B cell (primary cell): ENCODE measurements around the gene LAMC2. TPM values are rescaled to one million over a fixed set of nuclear protein-coding genes. Genes with fewer than 3 reads are reported as not detected.

Experiments used
- ATAC-seq: fragments of 200-7000 bp; cut with Tn5 transposase; one replicate; pipeline ENCODE4 v1.10.0; 2021; ENCODE audit warnings: low read depth, mild to moderate bottlenecking, moderate number of reproducible peaks, moderate library complexity
- CTCF ChIA-PET: fragments of 350-600 bp; sonication (Branson Sonifier 250); formaldehyde crosslinking; loops from one replicate; lab custom pipeline; 2021; ENCODE audit warnings: antibody characterized with exemption, inconsistent platforms; lab: Charles Lee
- POLR2A ChIA-PET: fragments of 350-600 bp; sonication (Branson Sonifier 250); formaldehyde crosslinking; loops from one replicate; lab custom pipeline; 2021; ENCODE audit warnings: antibody characterized with exemption; lab: Charles Lee
- DNase-seq: peaks from one replicate; pipeline ENCODE4 v3.0.0; 2013
- H2AFZ ChIP-seq: 2 replicates; pipeline ENCODE4 v1.6.1; 2012; ENCODE audit warnings: mild to moderate bottlenecking, low read depth, low read length; ENCODE audit not compliant: insufficient read depth, poor library complexity, severe bottlenecking
- H3K27ac ChIP-seq, 2 donors: 1 replicate in 1 of 2; 2 replicates in 1 of 2; pipeline ENCODE4 v1.5.1; 2012 to 2013; ENCODE audit warnings: low read length in 2 of 2, mild to moderate bottlenecking in 2 of 2, moderate library complexity in 1 of 2
- H3K27me3 ChIP-seq, 4 experiments: fragments of 200-600 bp in 1 of 4; sonication (generic) in 1 of 4; replicated peaks in 1 of 4; 1 replicate in 2 of 4; 2 replicates in 2 of 4; pipeline versions ENCODE4 v1.6.1 to v1.7.0; 2013 to 2016; ENCODE audit warnings: low read length in 3 of 4, mild to moderate bottlenecking in 2 of 4, mixed read lengths in 1 of 4, moderate library complexity in 1 of 4; ENCODE audit not compliant: insufficient read depth in 4 of 4, control insufficient read depth in 3 of 4; ENCODE audit errors: control extremely low read depth in 1 of 4
- H3K36me3 ChIP-seq, 2 experiments: replicated peaks in 1 of 2; 1 replicate in 1 of 2; 2 replicates in 1 of 2; pipeline versions ENCODE4 v1.6.1 to v1.7.1; 2013; ENCODE audit warnings: low read length in 1 of 2; ENCODE audit not compliant: insufficient read depth in 2 of 2, control insufficient read depth in 1 of 2; ENCODE audit errors: control extremely low read depth in 1 of 2, extremely low read depth in 1 of 2
- H3K4me1 ChIP-seq, 2 donors: fragments of 200-600 bp in 1 of 2; sonication (generic) in 1 of 2; 1 replicate in 1 of 2; 2 replicates in 1 of 2; pipeline versions ENCODE4 v1.5.1 to v1.6.1; 2013 to 2017; ENCODE audit warnings: low read length in 2 of 2; ENCODE audit not compliant: control insufficient read depth in 2 of 2, insufficient read depth in 2 of 2
- H3K4me2 ChIP-seq: replicated peaks from 2 replicates; pipeline ENCODE3; 2012; ENCODE audit warnings: mild to moderate bottlenecking, low read depth, low read length; ENCODE audit not compliant: poor library complexity, severe bottlenecking
- H3K4me3 ChIP-seq, 5 experiments: fragments of 200-600 bp in 1 of 5; sonication (generic) in 1 of 5; 1 replicate in 3 of 5; 2 replicates in 2 of 5; pipeline versions ENCODE4 v1.5.1 to v1.7.0; 2011 to 2016; ENCODE audit warnings: low read length in 4 of 5, mild to moderate bottlenecking in 4 of 5, low read depth in 2 of 5, control low read depth in 1 of 5, moderate library complexity in 1 of 5; ENCODE audit not compliant: insufficient read depth in 1 of 5; ENCODE audit errors: control extremely low read depth in 1 of 5, extremely low read depth in 1 of 5
- H3K79me2 ChIP-seq: fragments of 200-600 bp; sonication (generic); one replicate; pipeline ENCODE4 v1.6.0; 2016; ENCODE audit warnings: low read length; ENCODE audit not compliant: control insufficient read depth, insufficient read depth
- H3K9ac ChIP-seq: fragments of 200-600 bp; sonication (generic); 2 replicates; pipeline ENCODE4 v1.6.1; 2017; ENCODE audit warnings: mild to moderate bottlenecking, low read length, moderate library complexity
- H3K9me3 ChIP-seq, 3 donors: one replicate each; pipeline versions ENCODE4 v1.6.1 to v1.7.1; 2013; ENCODE audit warnings: low read length in 2 of 3; ENCODE audit not compliant: control insufficient read depth in 2 of 3, insufficient read depth in 1 of 3; ENCODE audit errors: control extremely low read depth in 1 of 3
- H4K20me1 ChIP-seq: 2 replicates; pipeline ENCODE4 v1.6.0; 2012; ENCODE audit warnings: mild to moderate bottlenecking, low read length; ENCODE audit not compliant: insufficient read depth, control insufficient read depth, poor library complexity, severe bottlenecking
- H3K27ac Mint-ChIP-seq: one replicate; pipeline ENCODE4 v1.8.0; 2021; ENCODE audit warnings: mixed read lengths
- H3K27me3 Mint-ChIP-seq: one replicate; pipeline ENCODE4 v1.8.0; 2021; ENCODE audit warnings: mixed read lengths
- H3K4me1 Mint-ChIP-seq: one replicate; pipeline ENCODE4 v1.8.0; 2021; ENCODE audit warnings: mixed read lengths
- H3K4me3 Mint-ChIP-seq: one replicate; pipeline ENCODE4 v1.8.0; 2021; ENCODE audit warnings: mixed read lengths
- H3K9me3 Mint-ChIP-seq: one replicate; pipeline ENCODE4 v1.8.0; 2022; ENCODE audit warnings: mixed read lengths; ENCODE audit not compliant: insufficient read depth
- EZH2 ChIP-seq: IDR thresholded peaks from 2 replicates; pipeline ENCODE4 v1.6.1; 2012; ENCODE audit warnings: borderline replicate concordance, low read depth, mild to moderate bottlenecking, moderate library complexity, low read length; ENCODE audit not compliant: insufficient read depth, poor library complexity, severe bottlenecking
- WGBS: methylation state at CpG from one replicate; pipeline ENCODE4 v1.1.5; 2013; ENCODE audit warnings: missing lambda C conversion rate; ENCODE audit not compliant: insufficient coverage; 5-methylcytosine and 5-hydroxymethylcytosine counted together
- intact Hi-C: fragments of 100-400 bp; cut with micrococcal nuclease; formaldehyde crosslinking; loops from one replicate; pipeline ENCODE4 v1.10.0; 2022
- polyA plus RNA-seq: library from polyadenylated mRNA; depleted of rRNA; stranded (reverse); fragments of >200 nt; gene quantifications from 2 replicates; pipeline ENCODE4 v1.2.3, GENCODE V29; 2012
- total RNA-seq, 2 donors: library from RNA; stranded (reverse); fragments of 120-200 nt in 1 of 2; gene quantifications; 1 replicate in 1 of 2; 2 replicates in 1 of 2; pipeline versions ENCODE4 v1.2.3 to v1.2.4, GENCODE V29; 2013 to 2022
- TF ChIP-seq, protein P1 (sequence below): fragments of 200-600 bp; IDR thresholded peaks from one replicate; pipeline ENCODE4 v1.8.0; 2022; ENCODE audit warnings: antibody characterized with exemption, mild to moderate bottlenecking

LAMC2 gene
- total and polyA plus RNA-seq, 2 donors (not counting 1 experiment from before 2014, with no cell fraction given) = not detected

DNA sequence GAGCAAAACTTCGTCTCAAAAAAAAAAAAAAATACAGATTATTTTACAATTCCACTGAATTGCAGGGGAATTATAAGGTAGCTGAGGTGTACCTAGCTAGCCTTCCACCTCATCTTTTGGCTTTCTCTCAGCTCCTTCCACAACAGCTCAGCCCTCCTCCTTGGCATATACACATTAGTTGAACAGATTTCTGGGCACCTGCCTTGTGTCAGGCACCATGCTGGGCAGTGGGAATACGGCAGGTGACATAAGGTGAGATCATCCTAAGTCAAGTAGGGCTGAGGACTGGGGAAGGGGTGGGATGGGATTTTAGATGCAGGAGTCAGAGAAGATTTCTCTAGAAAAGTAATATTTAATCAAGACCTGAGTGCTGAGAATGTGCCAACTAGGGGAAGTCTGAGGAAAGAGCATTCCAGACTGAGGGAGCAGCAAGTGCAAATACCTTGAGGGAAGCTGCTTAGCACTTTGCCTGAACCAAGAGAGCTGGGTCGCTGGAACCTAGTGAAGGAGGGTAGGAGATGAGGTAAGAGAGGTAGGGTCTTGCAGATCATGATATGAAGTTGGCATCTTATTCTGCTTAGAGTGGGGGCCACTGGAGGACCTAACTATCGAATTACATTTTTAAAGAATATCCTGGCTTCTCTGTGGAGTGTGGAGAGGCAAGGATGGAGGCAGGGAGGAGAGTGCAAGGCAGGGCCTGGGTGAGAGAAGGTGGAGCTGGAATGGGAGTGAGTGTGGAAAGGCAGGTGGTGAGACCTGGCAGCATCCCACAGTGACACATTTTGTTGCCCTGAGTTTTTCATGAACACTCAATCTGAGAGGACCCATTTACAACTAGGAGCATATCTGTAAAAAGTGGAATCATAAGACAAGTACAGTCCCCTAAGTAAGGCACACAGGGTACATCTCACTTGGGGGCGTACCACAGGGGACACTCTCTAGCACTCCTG lies 28.2 kb downstream of the LAMC2 start:
- no peaks in the 10 kb centered on the region for H4K20me1 ChIP-seq
- H3K4me1 ChIP-seq = peaks cover 0 to 4% of the 10 kb centered on the region in 2 donors
- Mint-ChIP-seq H3K27me3 (peaks cover 44% of the 10 kb centered on the region), H3K9me3 (no peaks in the 10 kb centered on the region), H3K27ac (no peak overlapping the region), H3K4me3 (no peak overlapping the region), H3K4me1 (peaks cover under 1% of the 10 kb centered on the region)
- POLR2A ChIA-PET = no interaction called here
- H3K4me3 ChIP-seq = no peak overlapping the region
- H3K27ac ChIP-seq = no peak overlapping the region
- no peak overlapping the region for H2AFZ ChIP-seq
- H3K9me3 ChIP-seq = no peaks in the 10 kb centered on the region
- H3K36me3 ChIP-seq = no peaks in the 10 kb centered on the region
- no peaks in the 10 kb centered on the region for H3K79me2 ChIP-seq
- no peak overlapping the region for H3K4me2 ChIP-seq
- DNase-seq = no peak
- TF ChIP-seq, protein P1, sequence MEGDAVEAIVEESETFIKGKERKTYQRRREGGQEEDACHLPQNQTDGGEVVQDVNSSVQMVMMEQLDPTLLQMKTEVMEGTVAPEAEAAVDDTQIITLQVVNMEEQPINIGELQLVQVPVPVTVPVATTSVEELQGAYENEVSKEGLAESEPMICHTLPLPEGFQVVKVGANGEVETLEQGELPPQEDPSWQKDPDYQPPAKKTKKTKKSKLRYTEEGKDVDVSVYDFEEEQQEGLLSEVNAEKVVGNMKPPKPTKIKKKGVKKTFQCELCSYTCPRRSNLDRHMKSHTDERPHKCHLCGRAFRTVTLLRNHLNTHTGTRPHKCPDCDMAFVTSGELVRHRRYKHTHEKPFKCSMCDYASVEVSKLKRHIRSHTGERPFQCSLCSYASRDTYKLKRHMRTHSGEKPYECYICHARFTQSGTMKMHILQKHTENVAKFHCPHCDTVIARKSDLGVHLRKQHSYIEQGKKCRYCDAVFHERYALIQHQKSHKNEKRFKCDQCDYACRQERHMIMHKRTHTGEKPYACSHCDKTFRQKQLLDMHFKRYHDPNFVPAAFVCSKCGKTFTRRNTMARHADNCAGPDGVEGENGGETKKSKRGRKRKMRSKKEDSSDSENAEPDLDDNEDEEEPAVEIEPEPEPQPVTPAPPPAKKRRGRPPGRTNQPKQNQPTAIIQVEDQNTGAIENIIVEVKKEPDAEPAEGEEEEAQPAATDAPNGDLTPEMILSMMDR = no peak
- TF ChIP-seq EZH2 = no peak
- 100% methylated on average over 2 of the region's 5 CpGs for WGBS
- no peaks in the 10 kb centered on the region for H3K27me3 ChIP-seq
- ATAC-seq = no peak
- no peak overlapping the region for H3K9ac ChIP-seq
- CTCF ChIA-PET = interaction anchor here (0.6 kb wide), 1 partner anchor 761 kb away, joined by 3 read pairs; no protein-coding TSS in a partner anchor
- intact Hi-C loops = no loop called here
